ENCODE results near the gene TMTC4. TPM values are rescaled to one million over a fixed set of nuclear protein-coding genes. Genes with fewer than 3 reads are reported as not detected.

The TMTC4 gene
- total RNA-seq, 4 donors from 2014 or later: 7.5 to 14.1 (median 8.4) TPM

DNA sequence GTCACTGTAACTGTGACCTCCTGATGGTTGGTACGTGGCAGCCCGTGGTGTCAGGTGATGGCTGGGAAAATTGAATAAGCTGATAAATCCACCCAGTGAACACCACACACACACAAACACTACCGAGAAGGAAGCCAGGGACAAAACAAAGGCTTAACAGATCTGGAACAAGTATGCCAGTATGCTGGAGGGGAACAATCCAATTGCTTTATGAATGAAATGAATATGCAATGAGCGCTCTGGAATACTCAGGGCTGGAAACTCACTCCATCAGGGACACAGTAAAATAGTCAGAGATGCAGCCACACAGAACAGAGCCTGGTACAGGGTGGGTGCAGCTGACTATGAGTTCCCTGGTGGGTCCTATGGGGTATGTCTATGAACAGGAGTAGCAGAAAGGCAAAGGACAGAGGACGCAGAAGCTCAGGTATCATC lies 16.7 kb downstream of the TMTC4 start:
- TF ChIP-seq POLR2A (IDR thresholded peaks at IDR 0.05): no peak
- TF ChIP-seq, protein P1, sequence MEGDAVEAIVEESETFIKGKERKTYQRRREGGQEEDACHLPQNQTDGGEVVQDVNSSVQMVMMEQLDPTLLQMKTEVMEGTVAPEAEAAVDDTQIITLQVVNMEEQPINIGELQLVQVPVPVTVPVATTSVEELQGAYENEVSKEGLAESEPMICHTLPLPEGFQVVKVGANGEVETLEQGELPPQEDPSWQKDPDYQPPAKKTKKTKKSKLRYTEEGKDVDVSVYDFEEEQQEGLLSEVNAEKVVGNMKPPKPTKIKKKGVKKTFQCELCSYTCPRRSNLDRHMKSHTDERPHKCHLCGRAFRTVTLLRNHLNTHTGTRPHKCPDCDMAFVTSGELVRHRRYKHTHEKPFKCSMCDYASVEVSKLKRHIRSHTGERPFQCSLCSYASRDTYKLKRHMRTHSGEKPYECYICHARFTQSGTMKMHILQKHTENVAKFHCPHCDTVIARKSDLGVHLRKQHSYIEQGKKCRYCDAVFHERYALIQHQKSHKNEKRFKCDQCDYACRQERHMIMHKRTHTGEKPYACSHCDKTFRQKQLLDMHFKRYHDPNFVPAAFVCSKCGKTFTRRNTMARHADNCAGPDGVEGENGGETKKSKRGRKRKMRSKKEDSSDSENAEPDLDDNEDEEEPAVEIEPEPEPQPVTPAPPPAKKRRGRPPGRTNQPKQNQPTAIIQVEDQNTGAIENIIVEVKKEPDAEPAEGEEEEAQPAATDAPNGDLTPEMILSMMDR (IDR thresholded peaks at IDR 0.05): no peak
- peaks cover 0 to 97% (median 4%) of the 10 kb centered on the region in 3 donors for H3K36me3 ChIP-seq
- H3K27ac ChIP-seq: no peak overlapping the region

DNA sequence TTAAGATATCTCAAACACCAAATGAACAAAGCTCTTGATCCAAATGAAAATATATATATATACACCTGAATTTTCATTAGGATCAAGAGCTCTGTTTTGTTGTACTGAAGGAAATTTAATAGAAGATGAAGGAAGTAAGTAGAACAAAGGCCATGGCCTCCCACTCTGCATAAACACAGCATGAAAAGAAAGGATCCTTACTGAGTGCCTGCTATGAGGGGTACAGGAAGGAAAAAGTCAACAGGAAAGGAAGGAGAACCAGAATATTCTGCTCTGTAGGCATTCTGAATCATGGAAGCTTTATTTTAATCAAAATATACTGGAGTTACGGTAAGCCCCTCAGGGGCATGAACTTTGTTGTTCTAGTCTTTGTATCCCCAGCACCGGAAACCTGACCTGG lies 22.1 kb downstream of the TMTC4 start:
- Histone ChIP-seq H3K36me3 (peaks cover 0 to 73% (median 4%) of the 10 kb centered on the region in 3 donors), H3K27ac (no peak overlapping the region), H3K27me3 (no peaks in the 10 kb centered on the region), H3K4me3 (no peak overlapping the region), H3K4me1 (no peaks in the 10 kb centered on the region), H3K9me3 (no peaks in the 10 kb centered on the region)
- TF ChIP-seq, protein P1 (IDR thresholded peaks at IDR 0.05): no peak
- no peak for TF ChIP-seq POLR2A (IDR thresholded peaks at IDR 0.05)
- no peak for DNase-seq
- intact Hi-C loops (cut with DNase I): no loop called here
- 68 to 81% methylated on average over 2 of the region's 2 CpGs for WGBS, 2 donors

More for the DNA sequence above, 16.7 kb downstream of the TMTC4 start:
- Histone ChIP-seq H3K4me3 (no peak overlapping the region), H3K9me3 (no peaks in the 10 kb centered on the region), H3K4me1 (no peaks in the 10 kb centered on the region), H3K27me3 (no peaks in the 10 kb centered on the region)
- WGBS, 2 donors: 85 to 89% methylated on average over 5 of the region's 5 CpGs
- DNase-seq: no peak
- intact Hi-C loops (cut with DNase I): no loop called here

DNA sequence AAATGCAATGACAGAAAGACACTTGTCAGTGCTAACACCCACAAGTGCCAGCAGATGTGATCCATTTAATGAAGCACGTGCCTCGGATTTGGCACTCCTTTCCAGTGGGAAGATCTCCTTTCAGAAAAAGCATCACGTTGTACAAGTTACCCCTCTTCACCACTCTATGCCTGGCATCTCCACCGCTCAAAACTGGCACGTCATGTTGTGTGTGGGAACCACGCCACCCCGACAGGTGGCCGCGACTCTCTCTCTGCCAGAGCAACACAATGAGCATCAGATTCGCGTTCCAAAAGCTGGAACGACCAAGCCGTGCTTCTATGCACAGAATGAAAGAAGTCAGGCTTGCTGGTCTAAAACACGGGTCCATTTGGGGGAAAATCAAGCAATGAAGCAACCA lies 24.3 kb downstream of the TMTC4 start:
- WGBS, 2 donors: 82 to 88% methylated on average over 13 to 14 of the region's 14 CpGs
- Histone ChIP-seq H3K4me3 (no peak overlapping the region), H3K4me1 (no peaks in the 10 kb centered on the region), H3K9me3 (no peaks in the 10 kb centered on the region), H3K27me3 (no peaks in the 10 kb centered on the region), H3K36me3 (peaks cover 0 to 55% (median 4%) of the 10 kb centered on the region in 3 donors), H3K27ac (no peak overlapping the region)
- TF ChIP-seq POLR2A (IDR thresholded peaks at IDR 0.05): no peak
- TF ChIP-seq, protein P1 (IDR thresholded peaks at IDR 0.05): no peak
- intact Hi-C loops (cut with DNase I): no loop called here
- no peak for DNase-seq

DNA sequence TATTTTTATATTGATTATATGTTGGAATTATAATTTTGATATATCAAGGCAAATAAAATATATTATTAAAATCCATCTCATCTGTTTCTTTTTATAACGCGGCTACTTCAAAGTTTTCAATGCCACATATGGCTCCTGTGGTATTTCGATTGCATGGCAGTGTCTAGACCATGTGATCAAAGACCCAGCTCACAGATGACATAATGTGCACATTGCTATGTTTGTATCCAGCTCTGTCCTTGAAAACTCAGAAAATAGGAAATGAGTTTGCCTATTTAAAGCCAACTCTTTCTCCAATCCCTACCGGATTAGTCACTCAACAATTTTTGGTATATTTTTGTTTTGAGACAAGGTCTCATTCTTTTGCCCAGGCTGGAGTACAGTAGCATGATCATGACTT lies 26.2 kb downstream of the TMTC4 start:
- no peaks in the 10 kb centered on the region for H3K4me1 ChIP-seq
- H3K27me3 ChIP-seq: no peaks in the 10 kb centered on the region
- WGBS, 2 donors: 92 to 94% methylated on average over 4 of the region's 4 CpGs
- no peak overlapping the region for H3K27ac ChIP-seq
- no peak overlapping the region for H3K4me3 ChIP-seq
- no peaks in the 10 kb centered on the region for H3K9me3 ChIP-seq
- DNase-seq: no peak
- H3K36me3 ChIP-seq: peaks cover 0 to 43% (median 3%) of the 10 kb centered on the region in 3 donors
- intact Hi-C loops (cut with DNase I): no loop called here
- TF ChIP-seq POLR2A (IDR thresholded peaks at IDR 0.05): no peak
- TF ChIP-seq, protein P1 (IDR thresholded peaks at IDR 0.05): no peak

DNA sequence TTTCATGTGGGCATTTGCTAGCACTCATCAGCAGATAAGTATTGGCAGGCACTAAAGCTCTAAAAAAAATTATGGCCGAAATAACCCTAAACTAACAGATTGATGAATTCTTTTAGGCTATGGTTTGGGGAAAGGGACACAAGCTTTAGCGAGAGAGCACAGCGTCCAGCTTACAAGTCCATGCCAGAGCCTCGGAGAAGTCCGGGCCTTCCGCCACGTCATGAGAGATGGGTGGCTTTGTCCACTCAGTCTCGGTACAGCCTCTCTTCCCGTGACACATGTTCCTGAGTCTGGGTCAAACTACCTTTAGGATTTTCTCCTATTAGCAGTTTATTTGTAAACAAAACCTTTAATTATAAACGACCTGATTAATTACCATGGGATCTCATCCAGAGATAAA lies 27.7 kb downstream of the TMTC4 start:
- TF ChIP-seq, protein P1 (IDR thresholded peaks at IDR 0.05): no peak
- no peak for TF ChIP-seq POLR2A (IDR thresholded peaks at IDR 0.05)
- H3K27ac ChIP-seq: no peak overlapping the region
- 93 to 96% methylated on average over 10 of the region's 10 CpGs for WGBS, 2 donors
- intact Hi-C loops (cut with DNase I): no loop called here
- DNase-seq: no peak
- no peaks in the 10 kb centered on the region for H3K4me1 ChIP-seq
- no peaks in the 10 kb centered on the region for H3K9me3 ChIP-seq
- peaks cover 0 to 44% (median 0%) of the 10 kb centered on the region in 3 donors for H3K36me3 ChIP-seq
- no peak overlapping the region for H3K4me3 ChIP-seq
- H3K27me3 ChIP-seq: no peaks in the 10 kb centered on the region
